ENCODE measurements around the gene PRKAG2.

DNA sequence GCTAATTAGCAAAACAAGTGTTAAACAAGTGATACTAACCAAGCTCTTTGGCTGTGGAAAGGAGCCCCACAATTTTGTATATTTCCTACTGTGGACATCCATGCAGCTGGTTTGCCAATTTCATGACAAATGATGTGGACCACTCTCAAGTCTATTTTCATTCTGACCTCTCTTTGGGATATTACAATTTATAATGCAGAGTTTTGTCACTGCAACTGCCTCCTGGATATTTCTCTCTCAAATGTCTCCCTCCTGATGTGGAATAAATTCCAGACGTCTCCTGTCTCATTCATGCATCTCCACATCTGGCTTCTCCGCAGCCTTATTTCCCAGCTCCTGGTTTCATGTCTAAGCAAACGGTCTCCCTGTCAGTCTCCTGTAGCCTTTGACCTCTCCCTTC, 276.6 kb downstream of the PRKAG2 start:
- TF ChIP-seq, protein P1, sequence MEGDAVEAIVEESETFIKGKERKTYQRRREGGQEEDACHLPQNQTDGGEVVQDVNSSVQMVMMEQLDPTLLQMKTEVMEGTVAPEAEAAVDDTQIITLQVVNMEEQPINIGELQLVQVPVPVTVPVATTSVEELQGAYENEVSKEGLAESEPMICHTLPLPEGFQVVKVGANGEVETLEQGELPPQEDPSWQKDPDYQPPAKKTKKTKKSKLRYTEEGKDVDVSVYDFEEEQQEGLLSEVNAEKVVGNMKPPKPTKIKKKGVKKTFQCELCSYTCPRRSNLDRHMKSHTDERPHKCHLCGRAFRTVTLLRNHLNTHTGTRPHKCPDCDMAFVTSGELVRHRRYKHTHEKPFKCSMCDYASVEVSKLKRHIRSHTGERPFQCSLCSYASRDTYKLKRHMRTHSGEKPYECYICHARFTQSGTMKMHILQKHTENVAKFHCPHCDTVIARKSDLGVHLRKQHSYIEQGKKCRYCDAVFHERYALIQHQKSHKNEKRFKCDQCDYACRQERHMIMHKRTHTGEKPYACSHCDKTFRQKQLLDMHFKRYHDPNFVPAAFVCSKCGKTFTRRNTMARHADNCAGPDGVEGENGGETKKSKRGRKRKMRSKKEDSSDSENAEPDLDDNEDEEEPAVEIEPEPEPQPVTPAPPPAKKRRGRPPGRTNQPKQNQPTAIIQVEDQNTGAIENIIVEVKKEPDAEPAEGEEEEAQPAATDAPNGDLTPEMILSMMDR (IDR thresholded peaks at IDR 0.05), result no peak
- TF ChIP-seq TAF1 (IDR thresholded peaks at IDR 0.05; ENCODE audit: borderline replicate concordance, low read depth, low read length) (no peak), POLR2AphosphoS5 (IDR thresholded peaks at IDR 0.05; ENCODE audit: low read depth, low read length) (no peak), NRF1 (IDR thresholded peaks at IDR 0.05; ENCODE audit: low read depth, low read length) (no peak), EP300 (IDR thresholded peaks at IDR 0.05; ENCODE audit: borderline replicate concordance in 1 of 2, low read depth in 1 of 2, low read length in 1 of 2) (no peak), SIN3A (IDR thresholded peaks at IDR 0.05; ENCODE audit: borderline replicate concordance, low read depth, low read length) (no peak)
- TF ChIP-seq, protein P2, sequence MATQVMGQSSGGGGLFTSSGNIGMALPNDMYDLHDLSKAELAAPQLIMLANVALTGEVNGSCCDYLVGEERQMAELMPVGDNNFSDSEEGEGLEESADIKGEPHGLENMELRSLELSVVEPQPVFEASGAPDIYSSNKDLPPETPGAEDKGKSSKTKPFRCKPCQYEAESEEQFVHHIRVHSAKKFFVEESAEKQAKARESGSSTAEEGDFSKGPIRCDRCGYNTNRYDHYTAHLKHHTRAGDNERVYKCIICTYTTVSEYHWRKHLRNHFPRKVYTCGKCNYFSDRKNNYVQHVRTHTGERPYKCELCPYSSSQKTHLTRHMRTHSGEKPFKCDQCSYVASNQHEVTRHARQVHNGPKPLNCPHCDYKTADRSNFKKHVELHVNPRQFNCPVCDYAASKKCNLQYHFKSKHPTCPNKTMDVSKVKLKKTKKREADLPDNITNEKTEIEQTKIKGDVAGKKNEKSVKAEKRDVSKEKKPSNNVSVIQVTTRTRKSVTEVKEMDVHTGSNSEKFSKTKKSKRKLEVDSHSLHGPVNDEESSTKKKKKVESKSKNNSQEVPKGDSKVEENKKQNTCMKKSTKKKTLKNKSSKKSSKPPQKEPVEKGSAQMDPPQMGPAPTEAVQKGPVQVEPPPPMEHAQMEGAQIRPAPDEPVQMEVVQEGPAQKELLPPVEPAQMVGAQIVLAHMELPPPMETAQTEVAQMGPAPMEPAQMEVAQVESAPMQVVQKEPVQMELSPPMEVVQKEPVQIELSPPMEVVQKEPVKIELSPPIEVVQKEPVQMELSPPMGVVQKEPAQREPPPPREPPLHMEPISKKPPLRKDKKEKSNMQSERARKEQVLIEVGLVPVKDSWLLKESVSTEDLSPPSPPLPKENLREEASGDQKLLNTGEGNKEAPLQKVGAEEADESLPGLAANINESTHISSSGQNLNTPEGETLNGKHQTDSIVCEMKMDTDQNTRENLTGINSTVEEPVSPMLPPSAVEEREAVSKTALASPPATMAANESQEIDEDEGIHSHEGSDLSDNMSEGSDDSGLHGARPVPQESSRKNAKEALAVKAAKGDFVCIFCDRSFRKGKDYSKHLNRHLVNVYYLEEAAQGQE (IDR thresholded peaks at IDR 0.05; ENCODE audit: low read depth, low read length), result no peak
